Measurements from ENCODE around the gene SEMA5A.
"Not testable (repeated sequence)": the region's sequence is repeated elsewhere in the genome, so short reads cannot be mapped to it uniquely, and the experiment has no call there.

Gene SEMA5A

GRCh38 chr5:9358961-9359685 is 186.8 kb downstream of the SEMA5A start:
- DNase-seq (ENCODE audit: low read depth): peak; percentile 90

GRCh38 chr5:9356351-9356825 is 189.5 kb downstream of the SEMA5A start:
- peak; percentile 39 for DNase-seq (ENCODE audit: low read depth)

DNA sequence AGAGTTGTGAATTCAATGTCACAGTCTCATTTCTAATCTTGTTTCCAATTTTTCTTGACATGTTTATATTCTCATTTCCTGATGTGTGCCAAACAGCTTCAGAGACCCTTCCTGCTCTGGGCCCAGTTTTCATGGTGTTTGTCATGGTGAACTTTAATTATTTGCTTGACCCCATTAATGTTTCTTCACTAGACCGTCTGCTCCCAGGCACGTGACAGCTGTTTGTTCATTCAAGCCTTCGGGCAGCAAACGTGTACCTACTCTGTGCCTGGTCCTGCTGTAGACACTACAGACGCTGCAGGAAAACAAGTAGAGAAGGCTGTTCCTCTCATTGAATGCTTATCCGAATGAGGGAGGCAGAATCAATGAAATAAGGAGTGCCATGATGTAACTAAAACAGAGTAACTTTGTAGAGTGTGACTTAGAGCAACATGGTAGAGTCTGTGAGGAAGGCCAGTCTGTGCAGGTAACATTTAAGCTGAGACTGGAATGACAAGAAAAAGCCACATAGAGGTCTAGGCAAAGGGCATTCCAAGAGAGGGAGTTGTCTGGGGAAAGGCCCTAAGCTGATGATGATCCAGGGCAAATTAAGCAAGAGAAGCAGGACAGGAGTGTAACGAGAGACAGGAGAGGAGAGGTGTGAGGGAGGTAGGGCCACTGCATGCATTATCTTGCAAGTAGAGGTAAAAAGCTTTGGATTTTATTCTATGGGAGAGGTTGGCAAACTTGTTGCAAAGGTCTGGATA is 191.4 kb downstream of the SEMA5A start:
- DNase-seq (ENCODE audit: low read depth): no peak

GRCh38 chr5:9353048-9353447 is 192.8 kb downstream of the SEMA5A start:
- DNase-seq (ENCODE audit: low read depth): not testable (repeated sequence)

DNA sequence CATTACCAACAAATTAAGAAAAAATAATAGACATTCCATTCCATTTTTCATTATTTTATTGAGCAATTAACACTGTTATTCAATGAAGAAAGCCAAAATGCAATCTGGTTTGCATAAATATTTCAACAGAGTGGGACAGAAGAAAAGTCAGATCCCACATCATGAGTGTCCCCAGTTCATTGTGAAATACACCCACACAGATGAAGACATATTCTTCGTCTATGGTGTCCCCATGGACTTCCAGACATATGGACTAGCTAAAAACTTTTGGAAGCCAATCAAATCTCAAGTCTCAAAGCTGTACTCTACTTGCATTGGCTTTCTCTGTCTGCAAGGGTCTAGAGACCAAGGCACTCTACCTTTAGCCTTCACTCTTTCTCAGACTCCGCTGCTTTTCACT is 194.3 kb downstream of the SEMA5A start:
- DNase-seq (ENCODE audit: low read depth): no peak

DNA sequence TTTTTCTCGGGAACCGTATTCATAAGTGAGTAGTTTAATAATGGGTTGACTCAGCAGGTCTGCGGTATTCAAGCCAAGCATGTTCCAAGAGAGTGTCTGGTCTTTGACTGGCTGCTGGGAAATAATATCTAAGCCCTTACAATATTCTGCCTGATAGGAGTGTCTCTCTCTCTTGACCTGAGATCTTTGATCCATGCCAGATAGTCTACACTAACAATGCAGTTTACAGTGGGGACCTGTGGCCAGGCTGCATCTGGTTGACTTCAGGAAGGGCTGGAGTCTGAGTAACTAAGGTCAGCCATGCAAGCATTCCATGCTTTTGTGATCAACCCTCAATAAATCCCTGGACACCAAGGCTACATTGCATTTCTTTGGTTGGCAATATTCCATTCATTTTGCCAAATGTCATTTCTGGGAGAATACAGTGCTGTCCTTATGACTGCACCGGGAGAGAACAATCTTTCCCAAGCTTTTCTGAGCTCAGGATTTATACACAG is 195.5 kb downstream of the SEMA5A start:
- peak; percentile 85 for DNase-seq (ENCODE audit: low read depth)

GRCh38 chr5:9348401-9348996 is 197.4 kb downstream of the SEMA5A start:
- DNase-seq (ENCODE audit: low read depth): peak; percentile 99

DNA sequence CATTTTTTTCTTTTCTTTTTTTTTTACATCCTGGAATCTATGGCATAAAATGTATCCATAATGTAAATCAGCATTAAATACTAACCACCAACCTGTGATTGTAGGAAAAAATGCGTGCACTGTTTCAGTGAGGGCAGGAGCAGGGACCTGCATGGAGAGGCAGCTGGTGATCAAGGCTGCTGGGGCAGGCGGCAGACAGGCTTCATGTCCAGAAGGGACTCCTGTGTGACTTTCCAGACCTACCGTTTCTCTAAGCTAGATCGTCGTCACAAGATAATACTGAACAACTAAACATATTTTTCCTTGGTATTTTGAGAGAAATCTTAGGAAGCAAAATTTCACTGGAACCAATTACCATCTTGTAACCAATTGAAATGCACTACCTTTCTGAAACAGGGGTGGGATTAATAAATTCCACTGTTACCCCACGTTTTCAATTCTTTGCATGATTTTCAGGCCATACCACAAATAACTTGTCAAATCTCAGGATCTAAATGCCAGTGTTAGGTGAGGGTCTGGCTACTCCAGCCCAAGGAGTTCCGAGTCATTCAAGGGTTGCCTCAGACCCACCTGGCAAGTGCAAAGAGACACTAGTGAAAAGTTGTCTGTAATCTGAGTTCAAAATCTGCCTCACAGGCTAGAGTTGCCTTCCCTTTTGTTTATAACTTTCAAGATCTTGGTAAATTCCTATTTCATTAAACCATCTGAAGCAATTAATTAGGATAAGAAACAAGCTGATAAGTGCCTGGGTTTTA is 198.2 kb downstream of the SEMA5A start:
- no peak for DNase-seq (ENCODE audit: low read depth)

DNA sequence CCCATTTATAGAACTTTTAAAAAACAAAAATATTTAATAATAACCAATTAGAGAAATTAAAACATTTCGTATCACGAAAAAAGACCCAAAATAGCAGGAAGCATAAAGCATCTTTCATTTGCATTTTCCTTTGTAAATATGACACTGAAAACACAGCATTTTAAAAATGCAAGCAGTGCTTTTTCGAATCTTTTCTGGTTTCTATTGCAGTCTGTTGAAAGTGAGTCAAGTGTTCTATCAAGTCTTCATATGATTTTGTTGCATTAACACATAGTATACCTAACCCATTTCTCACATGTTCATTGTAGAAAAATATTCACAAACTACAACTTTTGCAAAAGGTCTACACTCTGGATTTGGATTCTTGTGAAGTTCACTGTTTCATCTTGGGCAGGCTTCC is 198.8 kb downstream of the SEMA5A start:
- no peak for DNase-seq (ENCODE audit: low read depth)

GRCh38 chr5:9344751-9345240 is 201.1 kb downstream of the SEMA5A start:
- no peak for DNase-seq (ENCODE audit: low read depth)

- DNase-seq (ENCODE audit: low read depth): peak; percentile 71
Measured at GRCh38 chr5:9343146-9343850, 202.6 kb downstream of the SEMA5A start.

DNA sequence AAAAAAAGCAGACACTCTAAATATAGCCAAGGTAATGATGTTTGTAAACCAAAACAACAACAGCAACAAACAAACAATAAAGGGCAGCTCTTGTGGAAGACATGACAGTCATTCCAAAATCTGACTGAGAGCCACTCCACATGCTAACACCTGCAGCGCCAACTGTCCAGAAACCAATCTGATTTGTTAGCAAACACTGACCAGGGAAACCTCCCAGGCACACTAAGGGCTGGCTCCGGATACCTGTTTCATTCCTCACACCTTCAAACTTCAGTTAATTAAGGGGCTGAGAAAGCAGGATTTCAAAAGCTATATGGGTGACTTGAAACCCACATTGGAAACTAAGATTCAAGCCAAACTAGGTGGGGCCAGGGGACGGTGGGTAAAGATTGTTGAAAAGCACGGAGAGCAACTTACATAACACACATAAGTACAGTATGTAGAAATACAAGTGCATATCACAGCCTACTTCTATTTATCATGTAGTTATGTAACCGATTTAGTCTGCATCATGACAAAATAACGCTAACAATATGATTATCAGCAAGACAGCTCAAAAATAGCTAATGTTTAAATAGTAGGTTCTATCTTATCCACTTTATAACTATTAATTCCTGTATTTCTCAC is 203.6 kb downstream of the SEMA5A start:
- DNase-seq (ENCODE audit: low read depth): no peak

DNA sequence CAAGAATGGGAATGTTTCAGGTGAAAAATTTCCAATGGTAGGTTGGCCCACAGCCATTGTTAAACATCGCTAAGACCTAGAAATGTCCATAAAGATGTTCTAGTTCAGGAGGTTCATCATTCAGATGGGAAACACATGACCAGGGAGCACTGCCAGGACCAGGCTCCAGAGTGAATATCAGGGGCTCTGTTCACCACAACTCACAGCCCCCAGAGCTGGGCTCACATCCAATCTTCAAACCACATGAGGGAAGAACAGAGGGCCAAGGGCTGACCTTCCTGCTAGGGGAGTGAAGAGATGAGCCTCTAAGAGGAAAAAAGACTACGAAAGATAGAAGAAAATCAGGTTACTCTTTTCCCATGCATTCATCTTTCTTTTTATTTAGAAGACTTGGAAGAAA is 205.8 kb downstream of the SEMA5A start:
- DNase-seq (ENCODE audit: low read depth): no peak

DNA sequence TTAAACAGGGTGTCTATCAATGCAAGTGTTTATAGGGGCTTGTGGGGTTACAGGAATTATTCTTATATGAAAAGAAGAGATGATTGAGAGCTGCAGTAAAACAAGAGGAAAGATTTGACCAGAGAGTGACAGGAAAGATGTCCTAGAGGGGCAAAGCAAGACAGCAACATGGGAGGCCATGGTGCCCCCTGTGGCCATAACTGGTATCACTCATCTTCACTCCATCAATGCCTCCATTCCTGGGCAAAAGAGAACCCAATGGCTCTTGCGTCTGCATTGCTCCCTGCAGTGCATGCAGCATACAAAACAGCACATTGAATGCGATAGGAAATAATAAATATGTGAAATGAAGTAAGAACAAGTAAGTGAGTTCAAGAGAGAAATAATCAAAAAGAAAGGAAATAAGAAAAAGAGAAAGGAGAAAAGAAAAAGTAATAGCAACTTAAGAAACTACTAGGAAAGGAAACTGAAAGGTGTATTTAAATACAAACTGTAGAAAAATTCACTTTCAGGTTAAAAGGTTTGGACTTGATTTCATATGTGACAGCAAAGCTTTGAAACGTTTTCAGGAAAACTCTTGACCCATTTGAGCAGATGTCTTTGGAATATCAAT is 206.6 kb downstream of the SEMA5A start:
- no peak for DNase-seq (ENCODE audit: low read depth)

DNA sequence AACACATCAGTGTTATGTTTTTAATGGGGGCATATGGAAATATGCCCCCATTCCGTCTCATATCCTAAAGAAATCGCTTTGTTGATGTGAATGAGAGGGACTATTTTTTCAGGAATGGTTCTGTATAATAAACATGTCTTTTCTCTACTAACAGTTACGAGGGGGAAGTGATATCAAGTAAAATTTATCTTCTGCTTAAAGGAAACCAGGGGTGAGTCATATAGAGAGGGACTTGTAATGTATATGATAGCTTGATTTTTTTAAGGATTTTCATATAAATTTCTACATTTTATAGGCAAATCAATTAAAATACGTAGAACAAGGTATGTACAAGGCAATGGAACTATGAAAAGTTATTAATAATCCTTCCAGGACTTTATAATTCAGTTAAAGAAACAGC is 207.1 kb downstream of the SEMA5A start:
- DNase-seq (ENCODE audit: low read depth): no peak

GRCh38 chr5:9337928-9338595 is 207.8 kb downstream of the SEMA5A start:
- DNase-seq (ENCODE audit: low read depth): peak; percentile 89

- peak; percentile 56 for DNase-seq (ENCODE audit: low read depth)
Measured at GRCh38 chr5:9335754-9336495, 209.9 kb downstream of the SEMA5A start.

GRCh38 chr5:9335269-9335668 is 210.6 kb downstream of the SEMA5A start:
- DNase-seq (ENCODE audit: low read depth): peak; percentile 68

DNA sequence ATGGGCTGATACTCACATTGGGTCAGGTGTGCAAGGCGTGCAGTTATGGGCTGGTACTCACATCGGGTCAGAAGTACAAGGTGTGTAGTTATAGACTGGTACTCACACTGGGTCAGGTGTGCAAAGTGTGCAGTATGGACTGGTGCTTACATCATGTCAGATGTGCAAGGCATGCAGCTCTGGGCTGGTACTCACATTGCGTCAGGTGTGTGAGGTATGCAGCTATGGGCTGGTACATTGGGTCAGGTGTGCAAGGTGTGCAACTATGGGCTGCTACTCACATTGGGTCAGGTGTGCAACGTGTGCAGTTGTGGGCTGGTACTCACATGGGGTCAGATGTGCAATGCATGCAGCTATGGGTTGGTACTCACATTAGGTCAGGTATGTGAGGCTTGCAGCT is 213.8 kb downstream of the SEMA5A start:
- no peak for DNase-seq (ENCODE audit: low read depth)

All from EH (cell line).